Mesenteric fat pad (tissue), 1 donor: ENCODE results near the gene ESRRA. TPM values are rescaled to one million over a fixed set of nuclear protein-coding genes. Genes with fewer than 3 reads are reported as not detected.
"Not testable (repeated sequence)": the region's sequence is repeated elsewhere in the genome, so short reads cannot be mapped to it uniquely, and the experiment has no call there.

Source experiments
- DNase-seq: peaks from one replicate; pipeline ENCODE4 v3.0.0-alpha.2; 2020; ENCODE audit warnings: low spot score
- total RNA-seq: library from RNA; stranded (reverse); fragmentation: NEBNext Ultra II Directional; extraction: Animal tissue kit (Norgen Biotek cat#: 25700); gene quantifications from one replicate; pipeline ENCODE4 v1.2.1, GENCODE V29; 2021
- donor health status: DM: yes; HTN: yes; CAD: no.

Gene ESRRA
- total RNA-seq, 1 donor from 2014 or later, result 56.9 TPM

DNA sequence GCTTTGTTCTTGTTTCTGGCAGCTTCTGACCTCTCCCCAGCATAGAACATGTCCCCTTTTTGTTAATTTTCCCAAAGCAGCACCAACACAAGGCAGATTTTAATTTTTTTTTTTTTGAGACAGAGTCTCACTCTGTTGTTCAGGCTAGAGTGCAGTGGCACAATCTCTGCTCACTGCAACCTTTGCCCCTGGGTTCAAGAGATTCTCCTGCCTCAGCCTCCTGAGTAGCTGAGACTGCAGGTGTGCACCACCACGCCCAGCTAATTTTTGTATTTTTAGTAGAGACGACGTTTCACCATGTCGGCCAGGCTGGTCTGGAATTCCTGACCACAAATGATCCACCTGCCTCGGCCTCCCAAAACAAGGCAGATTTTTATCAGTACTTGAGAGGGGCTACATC is 2.5 kb downstream of the ESRRA start:
- DNase-seq, result not testable (repeated sequence)

DNA sequence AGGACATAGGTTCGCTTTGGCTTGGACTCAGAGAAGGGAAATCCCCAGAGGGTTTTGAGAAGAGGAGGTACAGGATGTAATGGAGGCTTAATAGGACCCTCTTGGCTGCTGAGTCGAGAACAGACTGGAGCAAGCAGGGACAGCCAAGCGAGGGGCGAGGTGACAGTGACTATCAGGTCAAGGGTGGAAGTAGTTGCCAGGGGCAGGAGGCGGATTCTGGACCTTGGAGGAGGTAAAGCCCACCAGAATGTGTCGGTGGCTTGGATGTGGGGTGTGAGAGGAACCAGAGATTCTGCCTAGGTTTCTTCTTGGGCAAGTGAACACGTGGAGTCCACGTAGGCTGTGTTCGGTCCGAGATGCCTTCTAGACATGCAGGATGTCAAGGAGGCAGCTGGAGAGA is 7.6 kb downstream of the ESRRA start:
- DNase-seq, result no peak

DNA sequence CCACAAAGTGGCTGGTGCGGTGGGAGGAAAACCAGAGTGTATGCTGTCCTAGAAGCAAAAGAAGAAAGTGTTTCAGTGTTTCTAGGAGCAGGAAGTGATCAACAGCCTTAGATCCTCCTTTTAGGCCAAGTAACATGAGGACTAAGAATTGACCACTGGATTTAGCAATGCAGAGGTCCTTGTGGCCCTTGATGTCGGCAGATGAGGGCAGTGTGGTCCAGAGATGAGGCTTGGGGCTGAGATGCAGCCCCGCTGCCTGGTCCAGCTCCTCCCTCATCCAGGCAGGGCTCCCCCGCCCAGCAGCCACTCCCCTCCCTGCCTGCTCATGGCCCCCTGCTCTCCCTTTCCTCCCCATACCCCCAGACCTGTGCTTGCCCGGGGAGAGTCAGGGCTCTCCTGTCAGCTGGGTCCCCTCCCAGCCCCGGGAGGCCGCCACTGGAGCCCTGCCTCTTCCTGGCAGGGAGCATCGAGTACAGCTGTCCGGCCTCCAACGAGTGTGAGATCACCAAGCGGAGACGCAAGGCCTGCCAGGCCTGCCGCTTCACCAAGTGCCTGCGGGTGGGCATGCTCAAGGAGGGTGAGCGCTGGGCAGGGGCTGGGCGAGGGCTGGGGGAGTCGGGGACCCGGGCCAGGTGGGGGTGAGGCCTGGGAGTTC is 8.3 kb downstream of the ESRRA start:
- no peak for DNase-seq

DNA sequence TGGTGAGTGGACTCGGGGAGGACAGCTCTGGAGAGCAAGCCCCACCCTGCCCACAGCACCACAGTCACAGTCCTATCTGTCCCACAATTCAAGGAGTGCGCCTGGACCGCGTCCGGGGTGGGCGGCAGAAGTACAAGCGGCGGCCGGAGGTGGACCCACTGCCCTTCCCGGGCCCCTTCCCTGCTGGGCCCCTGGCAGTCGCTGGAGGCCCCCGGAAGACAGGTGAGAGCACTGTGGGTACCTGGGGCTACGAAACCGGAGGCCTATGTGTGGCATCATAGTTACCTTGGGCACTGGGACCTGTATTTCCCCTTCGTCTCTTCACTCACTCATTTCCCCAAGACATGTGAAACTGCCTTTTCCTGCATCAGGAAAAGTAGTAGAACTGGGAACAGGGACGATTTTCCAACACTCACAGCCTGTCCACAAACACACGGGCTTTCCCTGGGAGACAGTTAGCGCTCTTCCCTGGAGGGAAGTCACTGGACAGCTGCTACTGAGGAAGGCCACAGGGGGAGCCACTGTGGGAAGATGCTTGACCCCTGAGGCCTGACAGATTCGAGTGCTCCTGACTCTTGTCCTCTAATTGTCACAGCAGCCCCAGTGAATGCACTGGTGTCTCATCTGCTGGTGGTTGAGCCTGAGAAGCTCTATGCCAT is 9.0 kb downstream of the ESRRA start:
- no peak for DNase-seq

DNA sequence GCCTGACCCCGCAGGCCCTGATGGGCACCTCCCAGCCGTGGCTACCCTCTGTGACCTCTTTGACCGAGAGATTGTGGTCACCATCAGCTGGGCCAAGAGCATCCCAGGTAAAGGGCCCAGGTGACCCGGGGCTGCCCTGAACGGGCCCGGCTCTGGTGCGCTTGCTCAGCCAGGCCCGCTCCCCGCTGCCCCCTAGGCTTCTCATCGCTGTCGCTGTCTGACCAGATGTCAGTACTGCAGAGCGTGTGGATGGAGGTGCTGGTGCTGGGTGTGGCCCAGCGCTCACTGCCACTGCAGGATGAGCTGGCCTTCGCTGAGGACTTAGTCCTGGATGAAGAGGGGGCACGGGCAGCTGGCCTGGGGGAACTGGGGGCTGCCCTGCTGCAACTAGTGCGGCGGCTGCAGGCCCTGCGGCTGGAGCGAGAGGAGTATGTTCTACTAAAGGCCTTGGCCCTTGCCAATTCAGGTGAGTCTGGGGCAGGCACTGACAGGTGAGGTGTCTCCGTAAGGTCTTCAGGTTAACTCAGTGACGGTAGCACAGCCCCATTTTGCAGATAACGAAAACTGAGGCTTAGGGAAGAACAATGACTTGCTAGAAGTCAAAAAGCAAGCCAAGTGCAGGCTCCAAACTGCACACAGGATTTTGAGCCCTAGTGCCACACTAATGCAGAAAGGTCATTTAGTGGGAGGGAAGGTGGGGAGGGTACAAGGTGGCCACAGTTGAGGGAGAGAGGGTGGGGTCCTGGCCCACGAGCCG is 9.7 kb downstream of the ESRRA start:
- DNase-seq, result no peak

DNA sequence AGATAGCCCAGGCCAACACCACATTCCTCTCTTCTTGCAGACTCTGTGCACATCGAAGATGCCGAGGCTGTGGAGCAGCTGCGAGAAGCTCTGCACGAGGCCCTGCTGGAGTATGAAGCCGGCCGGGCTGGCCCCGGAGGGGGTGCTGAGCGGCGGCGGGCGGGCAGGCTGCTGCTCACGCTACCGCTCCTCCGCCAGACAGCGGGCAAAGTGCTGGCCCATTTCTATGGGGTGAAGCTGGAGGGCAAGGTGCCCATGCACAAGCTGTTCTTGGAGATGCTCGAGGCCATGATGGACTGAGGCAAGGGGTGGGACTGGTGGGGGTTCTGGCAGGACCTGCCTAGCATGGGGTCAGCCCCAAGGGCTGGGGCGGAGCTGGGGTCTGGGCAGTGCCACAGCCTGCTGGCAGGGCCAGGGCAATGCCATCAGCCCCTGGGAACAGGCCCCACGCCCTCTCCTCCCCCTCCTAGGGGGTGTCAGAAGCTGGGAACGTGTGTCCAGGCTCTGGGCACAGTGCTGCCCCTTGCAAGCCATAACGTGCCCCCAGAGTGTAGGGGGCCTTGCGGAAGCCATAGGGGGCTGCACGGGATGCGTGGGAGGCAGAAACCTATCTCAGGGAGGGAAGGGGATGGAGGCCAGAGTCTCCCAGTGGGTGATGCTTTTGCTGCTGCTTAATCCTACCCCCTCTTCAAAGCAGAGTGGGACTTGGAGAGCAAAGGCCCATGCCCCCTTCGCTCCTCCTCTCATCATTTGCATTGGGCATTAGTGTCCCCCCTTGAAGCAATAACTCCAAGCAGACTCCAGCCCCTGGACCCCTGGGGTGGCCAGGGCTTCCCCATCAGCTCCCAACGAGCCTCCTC is 10.6 kb downstream of the ESRRA start:
- DNase-seq, result not testable (repeated sequence)

DNA sequence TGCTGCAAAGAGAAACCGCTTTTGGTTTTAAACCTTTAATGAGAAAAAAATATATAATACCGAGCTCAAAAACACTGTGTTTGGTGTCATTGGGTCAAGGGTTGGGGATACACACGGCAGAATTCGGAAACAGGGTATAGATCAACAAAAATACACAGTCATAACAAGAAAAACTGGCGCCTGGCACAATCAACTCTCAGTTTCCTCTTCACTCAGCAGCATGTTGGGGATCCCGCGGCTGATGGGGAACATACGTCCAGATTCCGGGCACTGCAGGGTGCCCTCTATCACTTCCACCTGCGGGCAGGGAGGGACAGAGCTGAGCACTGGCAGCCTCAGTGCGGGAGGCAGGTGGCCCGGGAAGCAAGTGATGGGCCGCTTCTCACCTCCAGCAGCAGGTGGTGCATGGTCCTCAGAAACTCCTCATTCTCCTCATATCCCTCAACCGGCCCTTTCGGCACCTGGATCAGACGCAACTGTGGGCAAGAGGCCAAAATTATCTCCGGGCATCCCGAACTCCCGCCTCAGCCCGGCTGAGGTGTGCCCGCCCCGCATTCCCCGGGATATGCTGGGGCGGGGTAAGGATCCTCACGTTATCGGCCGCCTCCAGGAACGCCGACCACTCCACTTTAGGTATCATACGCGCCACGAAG is 11.5 kb downstream of the ESRRA start:
- DNase-seq, result no peak

DNA sequence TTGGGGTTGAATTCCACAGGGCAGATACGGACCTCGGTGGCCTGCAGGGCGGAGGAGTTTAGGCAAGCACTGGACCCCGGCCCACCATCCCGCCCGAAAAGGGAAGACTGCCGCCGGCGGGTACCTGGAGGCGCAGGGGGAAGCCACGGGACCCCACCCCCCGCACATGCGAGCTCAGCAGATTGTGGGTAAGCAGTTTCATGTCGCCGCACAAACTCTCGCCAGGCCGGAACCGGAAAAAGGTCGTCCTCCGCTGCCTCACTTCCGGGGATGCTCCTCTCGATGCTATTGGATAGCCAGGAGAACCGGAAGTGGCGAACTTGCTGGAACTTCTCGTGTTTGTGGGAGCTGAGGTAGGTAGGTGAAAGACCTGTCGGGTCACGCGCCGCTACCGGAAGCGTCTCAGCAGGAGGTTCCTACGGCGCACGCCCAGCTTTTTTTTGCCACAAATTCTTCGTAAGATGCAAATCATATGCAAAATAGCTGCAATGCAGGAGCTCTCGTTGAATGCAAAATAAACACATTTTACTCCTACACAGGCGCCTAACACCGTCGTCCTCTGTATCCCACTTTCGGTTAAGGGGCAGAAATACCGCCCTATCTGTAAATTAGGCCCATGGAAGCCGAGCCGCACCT is 12.1 kb downstream of the ESRRA start, which contains the start of gene TRMT112:
Gene TRMT112, minus strand, starts transcription at position 235 of the 636 bp plus-strand sequence. Its CDS starts 33 bp downstream, at position 202.
- peak; percentile 97 for DNase-seq

DNA sequence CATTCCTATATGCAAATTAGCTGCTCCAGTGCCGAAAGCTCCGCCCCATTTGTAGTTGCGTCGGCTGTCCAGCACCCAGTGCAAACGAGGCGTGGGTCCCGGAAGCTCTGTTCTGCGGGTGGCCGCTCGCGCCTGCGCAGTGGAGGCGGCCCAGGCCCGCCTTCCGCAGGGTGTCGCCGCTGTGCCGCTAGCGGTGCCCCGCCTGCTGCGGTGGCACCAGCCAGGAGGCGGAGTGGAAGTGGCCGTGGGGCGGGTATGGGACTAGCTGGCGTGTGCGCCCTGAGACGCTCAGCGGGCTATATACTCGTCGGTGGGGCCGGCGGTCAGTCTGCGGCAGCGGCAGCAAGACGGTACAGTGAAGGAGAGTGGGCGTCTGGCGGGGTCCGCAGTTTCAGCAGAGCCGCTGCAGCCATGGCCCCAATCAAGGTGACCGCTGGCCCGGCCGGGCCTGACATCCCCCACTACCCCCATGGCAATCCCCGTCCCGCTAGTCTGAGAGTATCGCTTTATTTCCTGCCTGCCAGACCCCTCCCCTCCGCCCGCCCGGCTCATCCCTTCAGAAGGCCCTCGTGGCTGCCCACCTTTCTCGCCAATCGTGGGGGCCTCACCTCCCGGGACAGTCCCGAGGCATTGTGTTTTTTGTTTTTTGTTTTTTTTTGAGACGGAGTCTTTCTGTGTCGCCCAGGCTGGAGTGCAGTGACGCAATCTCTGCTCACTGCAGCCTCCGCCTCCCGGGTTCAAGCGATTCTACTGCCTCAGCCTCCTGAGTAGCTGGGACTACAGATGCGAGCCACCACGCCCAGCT is 12.8 kb downstream of the ESRRA start, which contains the start of gene PRDX5:
Gene PRDX5, plus strand, starts transcription at position 161 of the 805 bp plus-strand sequence. Its CDS starts 95 bp downstream, at position 256.
- DNase-seq, result peak; percentile 98

DNA sequence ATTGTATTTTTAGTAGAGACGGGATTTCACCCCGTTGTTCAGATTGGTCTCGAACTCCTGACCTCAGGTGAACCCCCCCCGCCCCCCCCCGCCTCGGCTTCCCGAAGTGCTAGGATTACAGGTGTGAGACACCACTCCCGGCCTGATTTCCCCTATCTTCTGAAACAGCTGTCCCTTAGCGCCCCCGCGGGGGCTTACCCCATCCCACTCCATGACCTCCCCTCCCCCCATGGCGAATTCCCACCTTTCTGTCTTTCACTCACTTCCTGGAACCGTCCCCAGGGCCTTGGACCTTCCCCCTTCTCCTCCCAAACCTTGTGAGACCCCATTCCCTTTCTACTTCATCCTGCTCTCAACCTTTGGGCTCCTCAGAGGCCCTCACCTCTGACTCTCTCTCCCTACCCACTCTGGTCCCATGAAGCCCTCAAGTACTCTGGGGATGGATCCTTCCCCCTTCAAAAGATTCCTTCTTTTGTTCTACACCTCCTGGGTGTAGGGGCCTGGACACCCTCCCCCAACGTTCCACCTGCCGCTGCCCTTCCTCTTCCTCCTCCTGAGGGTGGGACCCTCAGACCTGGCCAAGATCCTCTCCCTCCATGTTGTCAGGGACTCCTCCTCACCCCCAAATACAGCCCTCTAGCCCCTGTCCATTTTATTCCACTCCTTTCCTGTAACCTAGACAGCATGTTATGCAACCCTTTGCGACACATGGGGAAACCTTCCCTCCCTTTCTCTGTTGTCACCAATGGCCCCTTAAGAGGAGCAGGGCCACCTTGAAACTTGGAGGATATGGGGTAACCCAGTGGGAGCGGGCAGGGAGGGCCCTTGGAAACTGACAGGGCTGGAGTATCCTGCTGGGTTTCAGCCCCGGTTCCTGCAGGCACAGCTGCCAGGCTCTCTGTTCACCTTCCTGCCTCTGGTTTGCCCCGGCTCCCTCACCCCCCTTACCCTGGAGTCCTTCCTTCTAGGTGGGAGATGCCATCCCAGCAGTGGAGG is 13.7 kb downstream of the ESRRA start:
- no peak for DNase-seq

DNA sequence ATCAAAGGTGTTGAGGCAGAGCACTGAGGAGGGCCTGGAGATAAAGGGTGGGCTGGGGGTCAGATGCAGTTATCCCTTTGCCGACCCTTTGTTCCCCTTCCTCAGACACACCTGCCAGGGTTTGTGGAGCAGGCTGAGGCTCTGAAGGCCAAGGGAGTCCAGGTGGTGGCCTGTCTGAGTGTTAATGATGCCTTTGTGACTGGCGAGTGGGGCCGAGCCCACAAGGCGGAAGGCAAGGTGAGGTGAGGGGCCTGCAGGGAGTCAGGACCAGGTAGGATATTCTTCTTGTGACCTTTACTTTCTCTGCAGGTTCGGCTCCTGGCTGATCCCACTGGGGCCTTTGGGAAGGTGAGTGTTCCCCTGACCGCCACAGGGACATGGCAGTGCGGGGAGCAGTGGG is 15.2 kb downstream of the ESRRA start:
- no peak for DNase-seq

DNA sequence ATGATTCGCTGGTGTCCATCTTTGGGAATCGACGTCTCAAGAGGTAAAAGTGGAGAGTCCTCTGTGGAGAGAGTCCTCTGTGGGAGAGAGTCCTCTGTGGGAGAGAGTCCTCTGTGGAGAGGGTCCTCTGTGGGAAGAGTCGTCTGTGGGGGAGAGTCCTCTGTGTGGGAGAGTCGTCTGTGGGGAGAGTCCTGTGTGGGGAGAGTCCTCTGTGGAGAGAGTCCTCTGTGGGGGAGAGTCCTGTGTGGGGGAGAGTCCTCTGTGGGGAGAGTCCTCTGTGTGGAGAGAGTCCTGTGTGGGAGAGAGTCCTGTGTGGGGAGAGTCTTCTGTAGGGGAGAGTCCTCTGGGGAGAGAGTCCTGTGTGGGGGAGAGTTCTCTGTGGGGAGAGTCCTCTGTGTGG is 15.7 kb downstream of the ESRRA start:
- DNase-seq, result no peak

DNA sequence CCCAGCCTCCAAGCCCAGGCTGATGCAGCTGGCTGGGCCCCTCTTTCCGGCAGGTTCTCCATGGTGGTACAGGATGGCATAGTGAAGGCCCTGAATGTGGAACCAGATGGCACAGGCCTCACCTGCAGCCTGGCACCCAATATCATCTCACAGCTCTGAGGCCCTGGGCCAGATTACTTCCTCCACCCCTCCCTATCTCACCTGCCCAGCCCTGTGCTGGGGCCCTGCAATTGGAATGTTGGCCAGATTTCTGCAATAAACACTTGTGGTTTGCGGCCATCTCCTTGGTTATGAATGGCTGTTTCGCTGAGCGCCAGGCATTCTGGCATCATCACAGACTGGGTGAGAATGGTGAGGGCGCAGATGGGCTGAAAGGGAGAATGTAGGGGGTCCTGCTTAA is 16.2 kb downstream of the ESRRA start:
- DNase-seq, result no peak

DNA sequence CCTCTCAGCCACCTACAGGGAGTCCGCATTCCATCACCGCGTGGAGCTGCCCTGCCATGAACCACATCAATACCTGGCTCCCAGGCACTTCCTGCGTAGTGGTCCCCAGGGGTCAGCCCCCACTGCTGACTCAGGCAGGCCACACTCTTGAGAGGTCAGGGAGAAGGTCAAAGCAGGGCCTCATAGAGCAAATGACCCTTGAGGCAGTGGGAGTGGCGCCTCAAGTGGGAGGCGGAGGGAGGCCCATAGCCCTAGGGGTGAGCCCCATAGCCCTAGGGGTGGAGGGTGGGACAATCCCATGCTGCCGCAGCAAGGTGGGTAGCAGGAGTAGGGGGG is 17.6 kb downstream of the ESRRA start:
- peak; percentile 57 for DNase-seq

DNA sequence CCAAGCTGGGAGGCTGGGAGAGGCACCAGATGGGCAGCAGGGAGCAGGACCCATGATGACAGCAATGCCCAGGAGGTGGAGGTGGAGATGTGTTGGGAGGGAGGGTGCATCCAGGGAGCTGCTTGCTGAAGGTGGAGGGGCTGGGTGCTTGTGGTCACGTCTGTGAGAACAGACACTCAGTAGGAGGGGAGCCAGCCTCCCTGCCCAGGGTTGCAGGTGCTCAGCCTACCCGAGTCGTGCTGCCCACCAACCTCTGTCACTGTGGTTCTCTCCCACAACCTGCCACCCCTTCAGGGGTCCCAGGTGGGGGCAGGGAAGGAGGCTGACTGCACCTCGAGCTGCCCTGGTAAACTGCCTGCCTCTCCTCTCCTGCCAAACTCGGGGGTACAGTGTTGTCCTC is 18.0 kb downstream of the ESRRA start:
- peak; percentile 64 for DNase-seq

DNA sequence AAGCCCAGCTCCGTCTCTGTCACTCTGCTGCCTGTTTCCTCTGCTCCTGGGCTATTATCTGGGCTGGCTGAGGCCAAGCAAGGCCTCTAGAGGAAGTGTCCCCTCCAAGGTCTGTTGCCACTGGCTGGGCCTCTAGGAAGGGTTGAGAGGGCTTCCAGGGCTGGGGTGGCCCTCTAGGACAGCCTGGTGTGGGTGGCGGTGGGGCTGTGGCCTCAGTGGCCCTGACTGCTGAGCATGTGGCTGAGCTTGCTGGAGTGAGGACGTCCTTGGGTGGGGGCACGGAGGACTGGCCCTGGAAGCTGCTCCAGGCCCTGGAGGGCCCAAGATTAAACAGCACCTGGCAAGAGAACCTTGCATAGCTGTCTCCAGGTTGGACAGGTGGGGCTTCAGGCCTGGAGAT is 18.7 kb downstream of the ESRRA start:
- peak; percentile 62 for DNase-seq

DNA sequence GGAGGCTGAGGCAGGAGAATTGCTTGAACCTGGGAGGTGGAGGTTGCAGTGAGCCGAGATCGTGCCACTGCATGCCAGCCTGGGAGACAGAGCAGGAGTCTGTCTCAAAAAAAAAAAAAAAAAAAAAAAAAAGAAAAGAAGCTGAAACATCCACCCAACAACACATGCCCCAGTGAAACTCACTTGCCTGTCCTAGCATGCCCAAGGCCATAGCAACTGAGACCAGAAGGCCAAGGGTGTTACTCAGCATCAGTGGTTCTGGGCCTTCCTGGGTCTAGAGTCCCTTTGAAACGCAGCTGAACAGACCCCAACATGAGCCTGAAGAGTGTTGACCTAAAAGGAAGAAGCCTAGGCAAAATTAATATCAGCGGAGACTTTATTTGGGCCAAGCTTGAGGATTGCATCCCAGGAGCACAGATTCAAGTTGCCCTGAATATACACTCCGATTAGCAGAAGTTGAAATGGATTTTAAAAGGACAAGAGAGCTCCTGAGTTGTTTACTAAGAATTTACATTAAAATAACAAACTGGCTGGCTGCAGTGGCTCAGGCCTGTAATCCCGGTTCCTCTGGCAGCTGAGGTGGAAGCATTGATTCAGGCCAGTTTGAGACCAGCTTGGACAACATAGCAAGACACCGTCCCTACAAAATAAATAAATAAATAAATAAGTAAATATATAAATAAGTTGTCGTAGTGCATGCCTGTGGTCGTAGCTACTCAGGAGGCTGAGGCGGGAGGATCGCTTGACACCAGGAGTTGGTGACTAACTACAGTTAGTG is 19.6 kb downstream of the ESRRA start:
- no peak for DNase-seq
